Endothelial cell of umbilical vein (primary cell): ENCODE measurements around the gene UNC5C.

ENCODE experiments used
- EZH2 ChIP-seq: IDR thresholded peaks from 2 replicates; pipeline ENCODE4 v1.6.1; 2012; ENCODE audit warnings: borderline replicate concordance, low read depth, mild to moderate bottlenecking, moderate library complexity, low read length, inconsistent platforms; ENCODE audit not compliant: severe bottlenecking
- MYC ChIP-seq: IDR thresholded peaks from one replicate; pipeline ENCODE4 v1.6.1; 2011; ENCODE audit warnings: mild to moderate bottlenecking, low read depth, low read length
- POLR2A ChIP-seq: IDR thresholded peaks from 2 replicates; pipeline ENCODE4 v1.6.1; 2012; ENCODE audit warnings: low read depth, mild to moderate bottlenecking, control low read depth, low read length
- POLR2AphosphoS5 ChIP-seq: IDR thresholded peaks from 2 replicates; pipeline ENCODE4 v1.6.1; 2012; ENCODE audit warnings: low read depth, mild to moderate bottlenecking, control low read depth, low read length, moderate library complexity; ENCODE audit not compliant: insufficient read depth
- TF ChIP-seq, protein P1 (sequence below), 2 donors: IDR thresholded peaks; 1 replicate in 1 of 2; 2 replicates in 1 of 2; pipeline ENCODE4 v1.5.1; 2011; ENCODE audit warnings: low read length in 2 of 2, mild to moderate bottlenecking in 2 of 2, moderate library complexity in 2 of 2, control low read depth in 1 of 2, inconsistent platforms in 1 of 2, low read depth in 1 of 2; ENCODE audit not compliant: insufficient read depth in 1 of 2; ENCODE audit errors: extremely low read depth in 1 of 2

DNA sequence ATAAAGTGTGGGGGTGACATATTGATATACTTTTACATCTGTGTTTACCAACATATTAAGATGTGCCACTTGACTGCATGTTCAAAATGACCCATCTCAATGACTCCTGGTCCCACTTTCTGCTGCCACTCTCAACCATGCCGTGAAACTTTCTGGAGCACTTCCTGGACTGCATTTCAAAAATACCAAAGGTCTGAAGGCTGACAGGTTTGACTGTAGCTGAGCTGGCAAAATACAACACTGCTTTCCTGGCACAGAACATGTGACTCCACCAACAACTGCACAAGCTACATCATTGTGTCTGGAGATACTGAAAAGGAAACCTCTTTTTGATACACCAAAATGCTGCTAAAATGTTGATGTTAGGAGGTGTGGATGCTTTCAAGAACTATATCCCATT, 184.8 kb downstream of the UNC5C start:
- TF ChIP-seq, protein P1, sequence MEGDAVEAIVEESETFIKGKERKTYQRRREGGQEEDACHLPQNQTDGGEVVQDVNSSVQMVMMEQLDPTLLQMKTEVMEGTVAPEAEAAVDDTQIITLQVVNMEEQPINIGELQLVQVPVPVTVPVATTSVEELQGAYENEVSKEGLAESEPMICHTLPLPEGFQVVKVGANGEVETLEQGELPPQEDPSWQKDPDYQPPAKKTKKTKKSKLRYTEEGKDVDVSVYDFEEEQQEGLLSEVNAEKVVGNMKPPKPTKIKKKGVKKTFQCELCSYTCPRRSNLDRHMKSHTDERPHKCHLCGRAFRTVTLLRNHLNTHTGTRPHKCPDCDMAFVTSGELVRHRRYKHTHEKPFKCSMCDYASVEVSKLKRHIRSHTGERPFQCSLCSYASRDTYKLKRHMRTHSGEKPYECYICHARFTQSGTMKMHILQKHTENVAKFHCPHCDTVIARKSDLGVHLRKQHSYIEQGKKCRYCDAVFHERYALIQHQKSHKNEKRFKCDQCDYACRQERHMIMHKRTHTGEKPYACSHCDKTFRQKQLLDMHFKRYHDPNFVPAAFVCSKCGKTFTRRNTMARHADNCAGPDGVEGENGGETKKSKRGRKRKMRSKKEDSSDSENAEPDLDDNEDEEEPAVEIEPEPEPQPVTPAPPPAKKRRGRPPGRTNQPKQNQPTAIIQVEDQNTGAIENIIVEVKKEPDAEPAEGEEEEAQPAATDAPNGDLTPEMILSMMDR (IDR thresholded peaks at IDR 0.05; ENCODE audit: extremely low read depth in 1 of 2, insufficient read depth in 1 of 2, low read depth in 1 of 2, low read length in 2 of 2) = no peak
- TF ChIP-seq MYC (no peak), POLR2A (no peak), EZH2 (no peak), POLR2AphosphoS5 (no peak)
